Measurements from ENCODE around the gene CLEC5A. TPM values are rescaled to one million over a fixed set of nuclear protein-coding genes. Genes with fewer than 3 reads are reported as not detected.

CLEC5A gene
- total and polyA plus RNA-seq, 2 of the 8 experiments (the other 6 are each of a cell fraction or from before 2014, with no cell fraction given), result not detected

DNA sequence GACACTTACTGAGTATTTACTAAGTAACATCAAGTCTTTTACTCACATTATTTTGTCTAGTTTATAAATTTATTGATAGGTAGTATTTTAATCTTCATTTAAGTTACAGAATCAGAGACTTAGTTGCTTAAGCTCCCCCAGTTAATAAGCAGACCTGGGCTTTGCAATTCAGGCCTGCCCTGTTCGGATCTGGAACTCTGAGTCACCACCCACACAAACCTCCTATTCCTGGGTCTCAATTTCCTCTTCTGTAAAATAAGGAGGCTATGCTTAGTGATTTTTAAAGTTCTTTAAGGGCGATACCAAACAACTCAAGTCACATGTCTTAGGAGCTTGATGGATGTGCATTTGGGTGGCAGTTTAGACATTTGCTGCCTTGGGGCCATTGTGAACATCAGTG is 45.4 kb upstream of the CLEC5A start:
- Histone ChIP-seq H3K4ac (replicated peaks; ENCODE audit: insufficient read length, low read depth, low read length) (no peak overlapping the region), H4K8ac (ENCODE audit: extremely low read depth, insufficient read depth, low read length) (no peak overlapping the region), H3K4me2 (ENCODE audit: insufficient read depth in 1 of 2, low read depth in 2 of 2, low read length in 2 of 2) (no peak overlapping the region), H3K4me3 (ENCODE audit: extremely low read depth in 1 of 4, insufficient read depth in 2 of 4, low read depth in 3 of 4, low read length in 4 of 4) (no peak overlapping the region), H3K23ac (ENCODE audit: insufficient read length) (no peak overlapping the region), H4K20me1 (replicated peaks in 1 of 2; ENCODE audit: control insufficient read depth in 1 of 2, insufficient read depth in 2 of 2, low read length in 2 of 2) (no peaks in the 10 kb centered on the region), H3K79me1 (ENCODE audit: low read depth, low read length) (no peaks in the 10 kb centered on the region), H3K27me3 (replicated peaks in 1 of 4; ENCODE audit: control insufficient read depth in 3 of 4, extremely low read depth in 1 of 4, insufficient read depth in 3 of 4, low read length in 3 of 4) (no peaks in the 10 kb centered on the region; a peak in 1 of 7 replicates), H3K9me3 (ENCODE audit: insufficient read depth in 2 of 2, low read depth in 1 of 2, low read length in 1 of 2) (no peaks in the 10 kb centered on the region; a peak in 1 of 4 replicates), H3K14ac (ENCODE audit: insufficient read length) (no peak overlapping the region), H3K36me3 (ENCODE audit: control insufficient read depth in 2 of 4, insufficient read depth in 4 of 4, low read length in 3 of 4) (no peaks in the 10 kb centered on the region), H3K9ac (replicated peaks in 1 of 4; ENCODE audit: extremely low read depth in 1 of 4, low read depth in 3 of 4, low read length in 3 of 4) (no peak overlapping the region), H3K4me1 (replicated peaks in 1 of 4; ENCODE audit: control insufficient read depth in 3 of 4, insufficient read depth in 4 of 4, low read length in 3 of 4) (0 out of 7 replicates have a peak, but pooled peaks cover 0 to 2% (median 0%) of the 10 kb centered on the region in 4 experiments), H4K91ac (replicated peaks; ENCODE audit: insufficient read length, low read length) (no peak overlapping the region), H2BK15ac (ENCODE audit: low read length) (no peak overlapping the region), H2BK20ac (ENCODE audit: low read length) (no peak overlapping the region), H2AK5ac (ENCODE audit: low read depth, low read length) (no peak overlapping the region), H2AFZ (ENCODE audit: low read length) (no peak overlapping the region), H3K56ac (replicated peaks; ENCODE audit: insufficient read length, low read depth, low read length) (no peak overlapping the region), H3K27ac (ENCODE audit: low read depth, low read length) (no peak overlapping the region), H4K5ac (ENCODE audit: insufficient read length, low read depth, low read length) (no peak overlapping the region), H2BK120ac (replicated peaks; ENCODE audit: low read depth, low read length) (no peak overlapping the region), H3K23me2 (ENCODE audit: low read depth, low read length) (peaks cover 2% of the 10 kb centered on the region; the same call in 1 of the 2 replicates), H3K79me2 (ENCODE audit: control insufficient read depth in 1 of 2, insufficient read depth in 2 of 2, low read length in 2 of 2) (no peaks in the 10 kb centered on the region), H3K18ac (ENCODE audit: extremely low read depth, low read length) (no peak overlapping the region), H2BK5ac (ENCODE audit: low read depth, low read length) (no peak overlapping the region), H2BK12ac (ENCODE audit: low read depth, low read length) (no peak overlapping the region)
- 83% methylated on average over 2 of the region's 2 CpGs; no CpG with 5 or more reads in 1 of the 2 experiments for WGBS, 2 experiments (ENCODE audit: extremely low coverage in 1 of 2, insufficient coverage in 1 of 2, insufficient read length in 1 of 2, insufficient replicate concordance in 2 of 2, low coverage in 1 of 2, low lambda C conversion rate in 2 of 2, missing lambda C conversion rate in 1 of 2)
- DNase-seq (ENCODE audit: low read depth in 1 of 2, low spot score in 2 of 2), result no peak
- no peak for FAIRE-seq
- CTCF ChIA-PET (ENCODE audit: partially characterized antibody), result interaction anchor here (0.9 to 3.3 kb wide), 5 partner anchors 10 to 21 kb away, joined by 3 to 28 read pairs (median 4); no protein-coding TSS in a partner anchor
- POLR2A ChIA-PET (ENCODE audit: partially characterized antibody), result no interaction called here
- TF ChIP-seq RNF2 (IDR thresholded peaks at IDR 0.05; ENCODE audit: borderline replicate concordance, low read depth, low read length, missing control alignments, poor library complexity, severe bottlenecking) (no peak), BCL11A (IDR thresholded peaks at IDR 0.05; ENCODE audit: low read depth in 2 of 2, low read length in 2 of 2) (no peak)
